Measurements from ENCODE around the gene ESR1.
"Not testable (repeated sequence)": the region's sequence is repeated elsewhere in the genome, so short reads cannot be mapped to it uniquely, and the experiment has no call there.

DNA sequence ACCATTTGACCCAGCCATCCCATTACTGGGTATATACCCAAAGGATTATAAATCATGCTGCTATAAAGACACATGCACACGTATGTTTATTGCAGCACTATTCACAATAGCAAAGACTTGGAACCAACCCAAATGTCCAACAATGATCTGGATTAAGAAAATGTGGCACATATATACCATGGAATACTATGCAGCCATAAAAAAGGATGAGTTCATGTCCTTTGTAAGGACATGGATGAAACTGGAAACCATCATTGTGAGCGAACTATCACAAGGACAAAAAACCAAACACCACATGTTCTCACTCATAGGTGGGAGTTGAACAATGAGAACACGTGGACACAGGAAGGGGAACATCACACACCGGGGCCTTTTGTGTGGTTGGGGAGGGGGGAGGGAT is 226.3 kb downstream of the ESR1 start:
- TF ChIP-seq, protein P1, sequence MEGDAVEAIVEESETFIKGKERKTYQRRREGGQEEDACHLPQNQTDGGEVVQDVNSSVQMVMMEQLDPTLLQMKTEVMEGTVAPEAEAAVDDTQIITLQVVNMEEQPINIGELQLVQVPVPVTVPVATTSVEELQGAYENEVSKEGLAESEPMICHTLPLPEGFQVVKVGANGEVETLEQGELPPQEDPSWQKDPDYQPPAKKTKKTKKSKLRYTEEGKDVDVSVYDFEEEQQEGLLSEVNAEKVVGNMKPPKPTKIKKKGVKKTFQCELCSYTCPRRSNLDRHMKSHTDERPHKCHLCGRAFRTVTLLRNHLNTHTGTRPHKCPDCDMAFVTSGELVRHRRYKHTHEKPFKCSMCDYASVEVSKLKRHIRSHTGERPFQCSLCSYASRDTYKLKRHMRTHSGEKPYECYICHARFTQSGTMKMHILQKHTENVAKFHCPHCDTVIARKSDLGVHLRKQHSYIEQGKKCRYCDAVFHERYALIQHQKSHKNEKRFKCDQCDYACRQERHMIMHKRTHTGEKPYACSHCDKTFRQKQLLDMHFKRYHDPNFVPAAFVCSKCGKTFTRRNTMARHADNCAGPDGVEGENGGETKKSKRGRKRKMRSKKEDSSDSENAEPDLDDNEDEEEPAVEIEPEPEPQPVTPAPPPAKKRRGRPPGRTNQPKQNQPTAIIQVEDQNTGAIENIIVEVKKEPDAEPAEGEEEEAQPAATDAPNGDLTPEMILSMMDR (IDR thresholded peaks at IDR 0.05) = not testable (repeated sequence)
- TF ChIP-seq POLR2A (IDR thresholded peaks at IDR 0.05) = not testable (repeated sequence)
